ENCODE results near the gene ST7. TPM values are rescaled to one million over a fixed set of nuclear protein-coding genes. Genes with fewer than 3 reads are reported as not detected.

Gene ST7
- total and polyA plus RNA-seq, 2 of the 8 experiments (the other 6 are each of a cell fraction or from before 2014, with no cell fraction given): 16.3 to 18.0 TPM

DNA sequence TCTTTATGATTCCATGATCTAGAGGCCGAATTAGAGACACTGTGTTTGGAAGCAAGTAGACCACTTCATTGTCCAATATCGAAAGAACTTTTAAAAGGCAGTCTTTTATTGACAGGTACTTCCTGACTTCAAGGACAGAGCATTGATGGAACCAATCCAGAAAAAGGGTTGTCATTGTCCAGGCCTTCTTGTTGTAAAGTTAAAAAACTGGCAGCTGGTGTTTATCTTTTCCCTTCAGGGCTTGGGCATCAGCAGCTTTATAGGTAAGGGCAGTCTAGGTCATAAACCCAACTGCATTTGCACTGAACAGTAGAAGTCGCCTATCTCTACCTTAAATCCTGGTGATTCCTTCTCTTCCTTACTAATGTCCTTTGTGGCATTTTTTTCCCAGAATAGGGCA lies 95.6 kb downstream of the ST7 start:
- no peaks in the 10 kb centered on the region for H3K79me2 ChIP-seq (ENCODE audit: control insufficient read depth in 1 of 2, insufficient read depth in 2 of 2, low read length in 2 of 2)
- H2BK12ac ChIP-seq (ENCODE audit: low read depth, low read length): no peak overlapping the region
- no peak overlapping the region for H2BK20ac ChIP-seq (ENCODE audit: low read length)
- no peak overlapping the region for H3K4me3 ChIP-seq (ENCODE audit: extremely low read depth in 1 of 4, insufficient read depth in 2 of 4, low read depth in 3 of 4, low read length in 4 of 4)
- H3K23me2 ChIP-seq (ENCODE audit: low read depth, low read length): no peaks in the 10 kb centered on the region
- CTCF ChIA-PET (ENCODE audit: partially characterized antibody): interaction anchor here (0.8 kb wide), 2 partner anchors 57 to 121 kb away, joined by 3 read pairs; no protein-coding TSS in a partner anchor
- H3K23ac ChIP-seq (ENCODE audit: insufficient read length): no peak overlapping the region
- no peaks in the 10 kb centered on the region for H3K4me1 ChIP-seq (replicated peaks in 1 of 4; ENCODE audit: control insufficient read depth in 3 of 4, insufficient read depth in 4 of 4, low read length in 3 of 4)
- H3K9me3 ChIP-seq (ENCODE audit: insufficient read depth in 2 of 2, low read depth in 1 of 2, low read length in 1 of 2): no peaks in the 10 kb centered on the region
- no peak overlapping the region for H3K4me2 ChIP-seq (ENCODE audit: insufficient read depth in 1 of 2, low read depth in 2 of 2, low read length in 2 of 2)
- H4K8ac ChIP-seq (ENCODE audit: extremely low read depth, insufficient read depth, low read length): no peak overlapping the region
- H3K27me3 ChIP-seq (replicated peaks in 1 of 4; ENCODE audit: control insufficient read depth in 3 of 4, extremely low read depth in 1 of 4, insufficient read depth in 3 of 4, low read length in 3 of 4): no peaks in the 10 kb centered on the region
- no peak overlapping the region for H4K91ac ChIP-seq (replicated peaks; ENCODE audit: insufficient read length, low read length)
- DNase-seq (ENCODE audit: low read depth in 1 of 2, low spot score in 2 of 2) (no peak), FAIRE-seq (no peak)
- no peaks in the 10 kb centered on the region; the same call in 1 of the 2 replicates for H3K79me1 ChIP-seq (ENCODE audit: low read depth, low read length)
- H4K5ac ChIP-seq (ENCODE audit: insufficient read length, low read depth, low read length): no peak overlapping the region
- H3K56ac ChIP-seq (replicated peaks; ENCODE audit: insufficient read length, low read depth, low read length): no peak overlapping the region
- H3K9ac ChIP-seq (replicated peaks in 1 of 4; ENCODE audit: extremely low read depth in 1 of 4, low read depth in 3 of 4, low read length in 3 of 4): no peak overlapping the region
- no peak overlapping the region for H3K18ac ChIP-seq (ENCODE audit: extremely low read depth, low read length)
- 98% methylated on average over 3 of the region's 3 CpGs; no CpG with 5 or more reads in 1 of the 2 experiments for WGBS, 2 experiments (ENCODE audit: extremely low coverage in 1 of 2, insufficient coverage in 1 of 2, insufficient read length in 1 of 2, insufficient replicate concordance in 2 of 2, low coverage in 1 of 2, low lambda C conversion rate in 2 of 2, missing lambda C conversion rate in 1 of 2)
- H2BK15ac ChIP-seq (ENCODE audit: low read length): no peak overlapping the region
- H2AFZ ChIP-seq (ENCODE audit: low read length): no peak overlapping the region
- no peaks in the 10 kb centered on the region for H3K36me3 ChIP-seq (ENCODE audit: control insufficient read depth in 2 of 4, insufficient read depth in 4 of 4, low read length in 3 of 4)
- no peak overlapping the region for H3K4ac ChIP-seq (replicated peaks; ENCODE audit: insufficient read length, low read depth, low read length)
- H2AK5ac ChIP-seq (ENCODE audit: low read depth, low read length): no peak overlapping the region
- no peaks in the 10 kb centered on the region for H4K20me1 ChIP-seq (replicated peaks in 1 of 2; ENCODE audit: control insufficient read depth in 1 of 2, insufficient read depth in 2 of 2, low read length in 2 of 2)
- H2BK120ac ChIP-seq (replicated peaks; ENCODE audit: low read depth, low read length): no peak overlapping the region
- H3K27ac ChIP-seq (ENCODE audit: low read depth, low read length): no peak overlapping the region
- no peak overlapping the region for H2BK5ac ChIP-seq (ENCODE audit: low read depth, low read length)
- POLR2A ChIA-PET (ENCODE audit: partially characterized antibody): interaction anchor here (0.6 kb wide), 1 partner anchor 91 kb away, joined by 3 read pairs; no protein-coding TSS in a partner anchor
- H3K14ac ChIP-seq (ENCODE audit: insufficient read length): no peak overlapping the region
- TF ChIP-seq, protein P1, sequence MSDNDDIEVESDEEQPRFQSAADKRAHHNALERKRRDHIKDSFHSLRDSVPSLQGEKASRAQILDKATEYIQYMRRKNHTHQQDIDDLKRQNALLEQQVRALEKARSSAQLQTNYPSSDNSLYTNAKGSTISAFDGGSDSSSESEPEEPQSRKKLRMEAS (IDR thresholded peaks at IDR 0.05): no peak
- TF ChIP-seq SRF (IDR thresholded peaks at IDR 0.05; ENCODE audit: low read depth, low read length): no peak
- no peak for TF ChIP-seq BACH1 (IDR thresholded peaks at IDR 0.05; ENCODE audit: low read length)
- no peak for TF ChIP-seq NRF1 (IDR thresholded peaks at IDR 0.05; ENCODE audit: low read depth, low read length)

Data from H1 (cell line).